22Rv1 (cell line): ENCODE results near the gene SYNGR3.

ENCODE experiments used
- CTCF ChIP-seq: fragments of 450-650 bp; IDR thresholded peaks from 2 replicates; pipeline ENCODE4 v1.5.1; 2017; ENCODE audit warnings: mild to moderate bottlenecking
- ZFX ChIP-seq: fragments of 450-650 bp; IDR thresholded peaks from 2 replicates; pipeline ENCODE4 v1.6.1; 2017; ENCODE audit warnings: antibody characterized with exemption, borderline replicate concordance

- TF ChIP-seq CTCF (no peak), ZFX (no peak)
These were observed 17.3 kb upstream of the SYNGR3 start for GRCh38 chr16:1972490-1972877.
